Caco-2 (cell line): ENCODE measurements around the gene ALX3. TPM values are rescaled to one million over a fixed set of nuclear protein-coding genes. Genes with fewer than 3 reads are reported as not detected.
A peak's percentile ranks its signal among the peaks of the same experiment; 100 is the strongest.

Source experiments
- BruUV-seq: library from RNA; stranded (reverse); fragments of 400-500 nt; replicated peaks from 2 replicates; lab custom pipeline; 2021; lab: Mats Ljungman, UMichigan
- CTCF ChIA-PET: fragments of 300-600 bp; sonication (Branson Sonifier 250); formaldehyde crosslinking; loops from one replicate; lab custom pipeline; 2022; ENCODE audit warnings: antibody characterized with exemption; lab: Charles Lee
- POLR2A ChIA-PET: fragments of 300-600 bp; sonication (Branson Sonifier 250); formaldehyde crosslinking; loops from one replicate; lab custom pipeline; 2022; ENCODE audit warnings: antibody characterized with exemption; lab: Charles Lee
- DNase-seq, 2 experiments: peaks; one replicate each; pipeline versions ENCODE4 v3.0.0 to v3.0.0-alpha.2; 2020 to 2022
- H3K27me3 ChIP-seq: replicated peaks from 2 replicates; pipeline ENCODE4 v1.6.0; 2011; ENCODE audit warnings: low read length; ENCODE audit not compliant: control insufficient read depth, insufficient read depth
- H3K36me3 ChIP-seq: 2 replicates; pipeline ENCODE4 v1.5.1; 2011; ENCODE audit warnings: low read length; ENCODE audit not compliant: control insufficient read depth, insufficient read depth
- H3K4me1 ChIP-seq: fragments of 250-450 bp; sonication (Bioruptor Pico); 2 replicates; pipeline ENCODE4 v1.5.1; 2020; ENCODE audit warnings: mild to moderate bottlenecking
- H3K4me3 ChIP-seq: 2 replicates; pipeline ENCODE4 v1.5.1; 2011; ENCODE audit warnings: low read depth, mild to moderate bottlenecking, control low read depth, low read length
- H3K9me3 ChIP-seq: fragments of 250-450 bp; sonication (Bioruptor Pico); 2 replicates; pipeline ENCODE4 v1.5.1; 2020; ENCODE audit warnings: mild to moderate bottlenecking, moderate library complexity
- H3K27ac Mint-ChIP-seq: one replicate; pipeline ENCODE4 v1.8.0; 2022; ENCODE audit warnings: mixed read lengths; ENCODE audit not compliant: unreplicated experiment
- H3K27me3 Mint-ChIP-seq: one replicate; pipeline ENCODE4 v1.8.0; 2022; ENCODE audit warnings: mixed read lengths; ENCODE audit not compliant: insufficient read depth, unreplicated experiment
- H3K36me3 Mint-ChIP-seq: one replicate; pipeline ENCODE4 v1.8.0; 2022; ENCODE audit warnings: mild to moderate bottlenecking, mixed read lengths; ENCODE audit not compliant: insufficient read depth, unreplicated experiment
- H3K4me1 Mint-ChIP-seq: one replicate; pipeline ENCODE4 v1.8.0; 2022; ENCODE audit warnings: low read depth, mixed read lengths; ENCODE audit not compliant: unreplicated experiment
- H3K4me3 Mint-ChIP-seq: one replicate; pipeline ENCODE4 v1.8.0; 2022; ENCODE audit warnings: mild to moderate bottlenecking, moderate library complexity, mixed read lengths; ENCODE audit not compliant: unreplicated experiment
- H3K9me3 Mint-ChIP-seq: one replicate; pipeline ENCODE4 v1.8.0; 2022; ENCODE audit warnings: mixed read lengths; ENCODE audit not compliant: unreplicated experiment
- intact Hi-C: fragments of 100-400 bp; cut with micrococcal nuclease; formaldehyde crosslinking; loops from one replicate; pipeline ENCODE4 v1.10.0; 2022; ENCODE audit not compliant: unreplicated experiment
- total RNA-seq: library from RNA; stranded (reverse); gene quantifications from 2 replicates; pipeline ENCODE4 v1.2.3, GENCODE V29; 2022
- TF ChIP-seq, protein P1 (sequence below), 2 experiments: fragments of 200-600 bp in 1 of 2; IDR thresholded peaks; 1 replicate in 1 of 2; 2 replicates in 1 of 2; pipeline versions ENCODE4 v1.5.1 to v1.8.0; 2011 to 2022; ENCODE audit warnings: antibody characterized with exemption in 1 of 2, control low read depth in 1 of 2, inconsistent platforms in 1 of 2, low read depth in 1 of 2, low read length in 1 of 2, mild to moderate bottlenecking in 1 of 2, moderate library complexity in 1 of 2; ENCODE audit not compliant: insufficient read depth in 1 of 2, severe bottlenecking in 1 of 2, unreplicated experiment in 1 of 2

The ALX3 gene
- total RNA-seq, 1 experiment from 2014 or later: not detected

- CTCF ChIA-PET: interaction anchor here (2.8 kb wide), 1 partner anchor 9 kb away, joined by 8 read pairs; no protein-coding TSS in a partner anchor
- intact Hi-C loops: loop anchor here (5.0 kb wide), 1 partner anchor 36 kb away; no protein-coding TSS in a partner anchor
- TF ChIP-seq, protein P1, sequence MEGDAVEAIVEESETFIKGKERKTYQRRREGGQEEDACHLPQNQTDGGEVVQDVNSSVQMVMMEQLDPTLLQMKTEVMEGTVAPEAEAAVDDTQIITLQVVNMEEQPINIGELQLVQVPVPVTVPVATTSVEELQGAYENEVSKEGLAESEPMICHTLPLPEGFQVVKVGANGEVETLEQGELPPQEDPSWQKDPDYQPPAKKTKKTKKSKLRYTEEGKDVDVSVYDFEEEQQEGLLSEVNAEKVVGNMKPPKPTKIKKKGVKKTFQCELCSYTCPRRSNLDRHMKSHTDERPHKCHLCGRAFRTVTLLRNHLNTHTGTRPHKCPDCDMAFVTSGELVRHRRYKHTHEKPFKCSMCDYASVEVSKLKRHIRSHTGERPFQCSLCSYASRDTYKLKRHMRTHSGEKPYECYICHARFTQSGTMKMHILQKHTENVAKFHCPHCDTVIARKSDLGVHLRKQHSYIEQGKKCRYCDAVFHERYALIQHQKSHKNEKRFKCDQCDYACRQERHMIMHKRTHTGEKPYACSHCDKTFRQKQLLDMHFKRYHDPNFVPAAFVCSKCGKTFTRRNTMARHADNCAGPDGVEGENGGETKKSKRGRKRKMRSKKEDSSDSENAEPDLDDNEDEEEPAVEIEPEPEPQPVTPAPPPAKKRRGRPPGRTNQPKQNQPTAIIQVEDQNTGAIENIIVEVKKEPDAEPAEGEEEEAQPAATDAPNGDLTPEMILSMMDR (IDR thresholded peaks at IDR 0.05; ENCODE audit: insufficient read depth in 1 of 2, low read depth in 1 of 2, low read length in 1 of 2, severe bottlenecking in 1 of 2, unreplicated experiment in 1 of 2): no peak
- POLR2A ChIA-PET: no interaction called here
- H3K9me3 Mint-ChIP-seq: no peaks in the 10 kb centered on the region
- Histone ChIP-seq H3K9me3 (no peaks in the 10 kb centered on the region), H3K27me3 (no peaks in the 10 kb centered on the region), H3K4me1 (peaks cover 12% of the 10 kb centered on the region), H3K4me3 (no peak overlapping the region), H3K36me3 (no peaks in the 10 kb centered on the region; the same call in 1 of the 2 replicates)
- peaks cover 54% of the 10 kb centered on the region for H3K36me3 Mint-ChIP-seq
- peaks cover 11% of the 10 kb centered on the region for H3K4me1 Mint-ChIP-seq
- H3K27me3 Mint-ChIP-seq: no peaks in the 10 kb centered on the region
- H3K27ac Mint-ChIP-seq: no peak overlapping the region
- no TSS peak for BruUV-seq
- DNase-seq: no peak
- no peak overlapping the region for H3K4me3 Mint-ChIP-seq
Measured at GRCh38 chr1:110051262-110051648, 19.2 kb downstream of the ALX3 start.

DNA sequence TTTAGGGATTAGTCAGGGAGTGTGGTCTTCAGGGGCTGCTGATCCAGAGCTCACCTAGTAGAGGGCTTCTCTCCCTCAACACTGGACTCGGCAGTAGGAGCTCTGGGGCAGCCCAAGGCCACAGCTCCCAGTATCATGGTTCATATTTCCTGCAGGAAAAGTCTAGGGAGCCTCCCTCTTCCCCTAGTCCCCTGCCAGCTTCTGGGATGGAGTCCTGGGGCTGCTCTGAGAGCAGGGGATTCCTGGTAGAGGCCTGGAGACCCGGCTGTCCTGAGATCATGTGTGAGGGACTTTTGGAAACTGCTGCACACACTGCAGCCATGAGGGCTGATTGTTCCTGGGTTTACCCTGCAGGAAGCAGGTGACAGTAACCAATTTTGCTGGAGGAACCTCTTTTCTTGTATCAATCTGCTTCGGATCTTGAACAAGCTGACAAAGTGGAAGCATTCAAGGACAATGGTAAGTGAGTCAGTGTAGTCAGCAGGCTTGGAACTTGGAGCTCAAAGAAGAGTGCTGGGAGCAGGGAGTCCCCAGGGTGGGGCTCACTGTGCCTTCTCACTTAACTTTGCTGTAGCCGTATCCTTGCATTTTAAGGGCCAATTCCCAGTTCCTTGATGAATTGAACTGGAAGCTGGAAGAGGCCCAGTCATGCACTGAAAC, 19.7 kb downstream of the ALX3 start:
- Mint-ChIP-seq H3K36me3 (peaks cover 59% of the 10 kb centered on the region), H3K27me3 (no peaks in the 10 kb centered on the region), H3K9me3 (no peaks in the 10 kb centered on the region), H3K4me3 (no peak overlapping the region), H3K4me1 (peaks cover 11% of the 10 kb centered on the region), H3K27ac (peak overlapping the region; percentile 25)
- Histone ChIP-seq H3K4me3 (no peak overlapping the region), H3K9me3 (no peaks in the 10 kb centered on the region), H3K27me3 (no peaks in the 10 kb centered on the region), H3K36me3 (no peaks in the 10 kb centered on the region; the same call in 1 of the 2 replicates), H3K4me1 (peaks cover 12% of the 10 kb centered on the region)
- TF ChIP-seq, protein P1 (IDR thresholded peaks at IDR 0.05; ENCODE audit: insufficient read depth in 1 of 2, low read depth in 1 of 2, low read length in 1 of 2, severe bottlenecking in 1 of 2, unreplicated experiment in 1 of 2): no peak
- no TSS peak for BruUV-seq
- DNase-seq: no peak
- ChIA-PET POLR2A (interaction anchor here (0.6 kb wide), 1 partner anchor 9 kb away, joined by 4 read pairs; no protein-coding TSS in a partner anchor), CTCF (interaction anchor here (2.8 kb wide), 1 partner anchor 9 kb away, joined by 8 read pairs; no protein-coding TSS in a partner anchor)
- intact Hi-C loops: loop anchor here (5.0 kb wide), 1 partner anchor 37 kb away; no protein-coding TSS in a partner anchor

DNA sequence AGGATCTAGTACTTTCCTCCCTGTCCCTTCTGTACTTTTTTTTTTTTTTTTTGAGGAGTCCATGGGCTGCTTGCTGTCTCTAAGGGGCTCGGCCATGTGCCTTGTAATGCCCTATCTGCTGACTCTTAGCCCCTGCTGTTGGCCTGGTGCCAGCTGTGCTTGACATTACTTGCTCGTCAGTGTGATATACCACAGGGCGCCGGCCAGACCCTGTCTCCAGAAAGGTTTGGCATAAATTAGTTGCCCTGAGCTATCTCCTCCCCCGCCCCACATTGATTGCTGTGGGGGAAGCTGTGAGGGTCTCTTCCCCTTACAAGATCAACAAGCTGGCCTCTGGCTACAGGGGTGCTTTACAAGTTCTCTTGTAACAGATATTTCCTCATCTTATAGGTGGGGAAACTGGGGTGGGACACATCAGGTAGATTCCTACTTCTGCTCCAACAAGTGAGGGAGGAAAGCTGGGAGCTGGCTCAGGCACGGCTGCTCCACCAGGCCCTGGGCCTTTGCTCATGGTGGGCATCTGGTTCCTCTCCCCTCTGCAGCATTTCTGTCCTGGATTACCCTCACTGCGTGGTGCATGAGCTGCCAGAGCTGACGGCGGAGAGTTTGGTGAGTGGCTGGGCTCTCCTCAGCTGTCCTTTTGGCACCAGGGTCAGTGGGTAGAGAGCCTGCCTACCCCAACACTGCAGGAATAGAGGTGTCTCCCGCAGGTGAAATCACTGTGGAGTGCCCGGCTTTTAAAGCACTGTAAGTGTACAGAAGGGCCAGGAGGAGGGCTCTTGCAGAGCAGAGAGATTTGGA, 20.5 kb downstream of the ALX3 start:
- Mint-ChIP-seq H3K9me3 (no peaks in the 10 kb centered on the region), H3K36me3 (peaks cover 59% of the 10 kb centered on the region), H3K4me1 (peaks cover 11% of the 10 kb centered on the region), H3K27ac (peak overlapping the region; percentile 25), H3K4me3 (no peak overlapping the region), H3K27me3 (no peaks in the 10 kb centered on the region)
- Histone ChIP-seq H3K9me3 (no peaks in the 10 kb centered on the region), H3K36me3 (no peaks in the 10 kb centered on the region; the same call in 1 of the 2 replicates), H3K27me3 (no peaks in the 10 kb centered on the region), H3K4me3 (no peak overlapping the region), H3K4me1 (peaks cover 12% of the 10 kb centered on the region)
- POLR2A ChIA-PET: interaction anchor here (0.6 kb wide), 1 partner anchor 9 kb away, joined by 4 read pairs; no protein-coding TSS in a partner anchor
- DNase-seq: no peak
- TF ChIP-seq, protein P1 (IDR thresholded peaks at IDR 0.05; ENCODE audit: insufficient read depth in 1 of 2, low read depth in 1 of 2, low read length in 1 of 2, severe bottlenecking in 1 of 2, unreplicated experiment in 1 of 2): no peak
- BruUV-seq: no TSS peak
- intact Hi-C loops: loop anchor here (5.0 kb wide), 1 partner anchor 37 kb away; no protein-coding TSS in a partner anchor
- CTCF ChIA-PET: interaction anchor here (0.6 to 2.8 kb wide), 4 partner anchors 10 to 230 kb away, joined by 3 to 8 read pairs (median 4); partner anchors contain the start of gene STRIP1
